GM12872 (cell line): ENCODE measurements around the gene TDRD7.

Experiments
- CTCF ChIP-seq: IDR thresholded peaks from 3 replicates; pipeline ENCODE4 v1.5.1; 2011; ENCODE audit warnings: low read depth, mild to moderate bottlenecking, low read length, moderate library complexity; ENCODE audit not compliant: insufficient read depth

TDRD7 gene

GRCh38 chr9:97519441-97519970, 107.6 kb downstream of the TDRD7 start:
- no peak for TF ChIP-seq CTCF

- no peak for TF ChIP-seq CTCF
Observed at GRCh38 chr9:97521576-97522333, 109.9 kb downstream of the TDRD7 start.

GRCh38 chr9:97524424-97524823, 112.5 kb downstream of the TDRD7 start:
- no peak for TF ChIP-seq CTCF

GRCh38 chr9:97525451-97525850, 113.6 kb downstream of the TDRD7 start:
- TF ChIP-seq CTCF = no peak

- no peak for TF ChIP-seq CTCF
Observed at GRCh38 chr9:97526895-97527575, 115.1 kb downstream of the TDRD7 start.

- TF ChIP-seq CTCF = no peak
Observed at GRCh38 chr9:97527626-97528528, 116.0 kb downstream of the TDRD7 start.

- TF ChIP-seq CTCF = no peak
Observed at GRCh38 chr9:97528529-97529230, 116.8 kb downstream of the TDRD7 start.
